Lower leg skin (tissue), 3 donors: Measurements from ENCODE around the gene ACTRT2.

Experiments used
- POLR2A ChIP-seq, 2 donors: fragments of 450-650 bp; IDR thresholded peaks; one replicate each; pipeline ENCODE4 v1.6.1; 2016 to 2017; ENCODE audit warnings: antibody characterized with exemption in 2 of 2, mild to moderate bottlenecking in 1 of 2, moderate library complexity in 1 of 2
- TF ChIP-seq, protein P1 (sequence below), 3 donors: fragments of 450-650 bp; IDR thresholded peaks; one replicate each; pipeline ENCODE4 v1.5.1; 2016; ENCODE audit warnings: antibody characterized with exemption in 3 of 3, mild to moderate bottlenecking in 3 of 3, moderate library complexity in 2 of 3

DNA sequence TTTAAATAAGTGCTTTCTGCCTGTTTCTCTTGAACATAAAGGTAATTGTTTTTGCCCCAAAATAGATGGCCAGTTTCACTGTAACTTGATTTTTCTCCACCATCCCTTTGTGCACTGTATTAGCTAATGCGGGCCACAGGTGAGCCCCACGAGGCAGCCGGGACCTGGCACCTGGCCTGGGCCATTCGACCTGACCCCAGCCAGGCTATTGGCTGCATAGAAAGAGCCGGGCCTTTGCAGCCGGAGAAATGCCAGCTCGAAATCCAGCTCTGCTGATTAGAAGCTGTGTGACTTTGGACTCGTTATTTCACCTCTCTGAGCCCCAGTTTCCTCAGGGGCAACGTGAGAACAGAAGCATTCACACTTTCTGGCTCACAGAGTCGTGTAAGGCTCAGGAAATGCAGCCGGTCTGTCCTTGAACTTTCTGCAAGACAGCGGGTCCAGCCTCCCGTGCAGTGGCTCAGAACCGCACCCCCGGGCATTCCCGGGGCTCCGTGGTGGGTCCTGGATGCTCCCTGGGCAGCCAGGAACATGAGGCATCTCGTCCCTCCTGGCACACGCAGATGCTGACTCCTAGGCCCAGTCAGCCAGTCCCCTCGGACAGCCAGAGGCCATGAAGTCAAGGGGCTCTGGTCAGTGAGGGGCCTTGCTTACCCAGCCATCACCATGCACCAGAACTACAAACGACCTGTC is 37.4 kb upstream of the ACTRT2 start:
- no peak for TF ChIP-seq POLR2A (IDR thresholded peaks at IDR 0.05)
- TF ChIP-seq, protein P1, sequence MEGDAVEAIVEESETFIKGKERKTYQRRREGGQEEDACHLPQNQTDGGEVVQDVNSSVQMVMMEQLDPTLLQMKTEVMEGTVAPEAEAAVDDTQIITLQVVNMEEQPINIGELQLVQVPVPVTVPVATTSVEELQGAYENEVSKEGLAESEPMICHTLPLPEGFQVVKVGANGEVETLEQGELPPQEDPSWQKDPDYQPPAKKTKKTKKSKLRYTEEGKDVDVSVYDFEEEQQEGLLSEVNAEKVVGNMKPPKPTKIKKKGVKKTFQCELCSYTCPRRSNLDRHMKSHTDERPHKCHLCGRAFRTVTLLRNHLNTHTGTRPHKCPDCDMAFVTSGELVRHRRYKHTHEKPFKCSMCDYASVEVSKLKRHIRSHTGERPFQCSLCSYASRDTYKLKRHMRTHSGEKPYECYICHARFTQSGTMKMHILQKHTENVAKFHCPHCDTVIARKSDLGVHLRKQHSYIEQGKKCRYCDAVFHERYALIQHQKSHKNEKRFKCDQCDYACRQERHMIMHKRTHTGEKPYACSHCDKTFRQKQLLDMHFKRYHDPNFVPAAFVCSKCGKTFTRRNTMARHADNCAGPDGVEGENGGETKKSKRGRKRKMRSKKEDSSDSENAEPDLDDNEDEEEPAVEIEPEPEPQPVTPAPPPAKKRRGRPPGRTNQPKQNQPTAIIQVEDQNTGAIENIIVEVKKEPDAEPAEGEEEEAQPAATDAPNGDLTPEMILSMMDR (IDR thresholded peaks at IDR 0.05), result no peak
